NCI-H526 treated with DMSO at 0.1 percent for 48 hours (cell line): ENCODE results near the gene PHF23.

Source experiments
- DNase-seq: peaks from one replicate; lab custom pipeline; 2025; lab: John Stamatoyannopoulos, UW

The PHF23 gene

GRCh38 chr17:7239091-7240027, at the start of gene PHF23:
TSS of gene PHF23 (minus strand) at chr17:7239457. CDS start at chr17:7239279, 178 bp downstream.
- DNase-seq = peak; percentile 94

GRCh38 chr17:7285679-7286078, 46.4 kb upstream of the PHF23 start:
- DNase-seq = no peak

GRCh38 chr17:7284911-7285310, 45.7 kb upstream of the PHF23 start:
- no peak for DNase-seq

GRCh38 chr17:7283471-7284216, 44.4 kb upstream of the PHF23 start:
- no peak for DNase-seq

- DNase-seq = no peak
These were observed 43.6 kb upstream of the PHF23 start for GRCh38 chr17:7282752-7283321.

- no peak for DNase-seq
These were observed 42.9 kb upstream of the PHF23 start for GRCh38 chr17:7281953-7282751.

- DNase-seq = peak; percentile 73
These were observed 42.1 kb upstream of the PHF23 start, which contains the start of gene SLC2A4 for GRCh38 chr17:7281074-7281952. TSS of gene SLC2A4 (plus strand) at chr17:7281718. CDS start at chr17:7281935, 217 bp downstream.

GRCh38 chr17:7280519-7281073, 41.3 kb upstream of the PHF23 start:
- peak; percentile 79 for DNase-seq

- DNase-seq = no peak
These were observed 40.2 kb upstream of the PHF23 start for GRCh38 chr17:7279448-7279847.

- no peak for DNase-seq
These were observed 27.5 kb upstream of the PHF23 start for GRCh38 chr17:7266784-7267183.

GRCh38 chr17:7263801-7264078, 24.5 kb upstream of the PHF23 start:
- DNase-seq = no peak

- peak; percentile 22 for DNase-seq
These were observed 23.9 kb upstream of the PHF23 start for GRCh38 chr17:7262935-7263800.

- DNase-seq = peak; percentile 61
These were observed 23.1 kb upstream of the PHF23 start, which contains the start of gene CLDN7 for GRCh38 chr17:7262192-7262934. TSS of gene CLDN7 (minus strand) at chr17:7262478. CDS start at chr17:7262043, 435 bp downstream.

- no peak for DNase-seq
These were observed 22.3 kb upstream of the PHF23 start for GRCh38 chr17:7261379-7262191.

GRCh38 chr17:7260651-7261378, 21.6 kb upstream of the PHF23 start:
- DNase-seq = peak; percentile 1

- no peak for DNase-seq
These were observed 20.9 kb upstream of the PHF23 start for GRCh38 chr17:7260151-7260550.

- DNase-seq = no peak
These were observed 20.3 kb upstream of the PHF23 start for GRCh38 chr17:7259555-7259889.
